Transverse colon (tissue), 4 donors: ENCODE data around the gene DDN.

Source experiments
- EP300 ChIP-seq: sonication (generic); formaldehyde crosslinking; IDR thresholded peaks from one replicate; pipeline ENCODE4 v1.6.1; 2017; ENCODE audit warnings: antibody characterized with exemption, low read depth
- POLR2A ChIP-seq: fragments of 450-650 bp; IDR thresholded peaks from one replicate; pipeline ENCODE4 v1.6.1; 2016; ENCODE audit warnings: antibody characterized with exemption, mild to moderate bottlenecking, moderate library complexity
- POLR2AphosphoS5 ChIP-seq, 3 donors: sonication (generic); formaldehyde crosslinking; IDR thresholded peaks; one replicate each; pipeline ENCODE4 v1.6.1; 2016; ENCODE audit warnings: antibody characterized with exemption in 3 of 3
- TF ChIP-seq, protein P1 (sequence below), 5 experiments: fragments of 200-600 bp in 3 of 5; fragments of 450-650 bp in 2 of 5; sonication (generic) in 3 of 5; IDR thresholded peaks; 1 replicate in 2 of 5; 2 replicates in 3 of 5; pipeline ENCODE4 v1.5.1; 2016 to 2017; ENCODE audit warnings: antibody characterized with exemption in 5 of 5, inconsistent platforms in 3 of 5, mild to moderate bottlenecking in 2 of 5, moderate library complexity in 1 of 5

GRCh38 chr12:49032276-49032675 lies 33.1 kb upstream of the DDN start:
- TF ChIP-seq, protein P1, sequence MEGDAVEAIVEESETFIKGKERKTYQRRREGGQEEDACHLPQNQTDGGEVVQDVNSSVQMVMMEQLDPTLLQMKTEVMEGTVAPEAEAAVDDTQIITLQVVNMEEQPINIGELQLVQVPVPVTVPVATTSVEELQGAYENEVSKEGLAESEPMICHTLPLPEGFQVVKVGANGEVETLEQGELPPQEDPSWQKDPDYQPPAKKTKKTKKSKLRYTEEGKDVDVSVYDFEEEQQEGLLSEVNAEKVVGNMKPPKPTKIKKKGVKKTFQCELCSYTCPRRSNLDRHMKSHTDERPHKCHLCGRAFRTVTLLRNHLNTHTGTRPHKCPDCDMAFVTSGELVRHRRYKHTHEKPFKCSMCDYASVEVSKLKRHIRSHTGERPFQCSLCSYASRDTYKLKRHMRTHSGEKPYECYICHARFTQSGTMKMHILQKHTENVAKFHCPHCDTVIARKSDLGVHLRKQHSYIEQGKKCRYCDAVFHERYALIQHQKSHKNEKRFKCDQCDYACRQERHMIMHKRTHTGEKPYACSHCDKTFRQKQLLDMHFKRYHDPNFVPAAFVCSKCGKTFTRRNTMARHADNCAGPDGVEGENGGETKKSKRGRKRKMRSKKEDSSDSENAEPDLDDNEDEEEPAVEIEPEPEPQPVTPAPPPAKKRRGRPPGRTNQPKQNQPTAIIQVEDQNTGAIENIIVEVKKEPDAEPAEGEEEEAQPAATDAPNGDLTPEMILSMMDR (IDR thresholded peaks at IDR 0.05) = no peak
- TF ChIP-seq POLR2AphosphoS5 (IDR thresholded peaks at IDR 0.05) = no peak
- TF ChIP-seq POLR2A = no peak
- TF ChIP-seq EP300 = no peak
